Body of pancreas (tissue), 4 donors: ENCODE results near the gene CNIH4. TPM values are rescaled to one million over a fixed set of nuclear protein-coding genes. Genes with fewer than 3 reads are reported as not detected.
"Not testable (repeated sequence)": the region's sequence is repeated elsewhere in the genome, so short reads cannot be mapped to it uniquely, and the experiment has no call there.

Experiments
- ATAC-seq: fragments of 150-250 bp; one replicate; pipeline ENCODE4 v1.9.1; 2016
- DNase-seq, 4 donors: peaks; one replicate each; pipeline ENCODE4 v3.0.0-alpha.2; 2019
- H3K27ac ChIP-seq, 4 donors: fragments of 200-600 bp; sonication (generic); 1 replicate in 3 of 4; 2 replicates in 1 of 4; pipeline versions ENCODE4 v1.5.1 to v1.6.1; 2016 to 2019; ENCODE audit warnings: mild to moderate bottlenecking in 1 of 4, mixed read lengths in 1 of 4, moderate library complexity in 1 of 4
- H3K27me3 ChIP-seq, 2 donors: fragments of 200-600 bp; sonication (generic); one replicate each; pipeline ENCODE4 v1.6.0; 2016; ENCODE audit warnings: mild to moderate bottlenecking in 1 of 2
- H3K36me3 ChIP-seq, 2 donors: fragments of 200-600 bp; sonication (generic); replicated peaks in 1 of 2; 2 replicates each; pipeline ENCODE4 v1.5.1; 2016; ENCODE audit warnings: low read depth in 2 of 2; ENCODE audit not compliant: insufficient read depth in 1 of 2
- H3K4me1 ChIP-seq: fragments of 200-600 bp; sonication (generic); one replicate; pipeline ENCODE4 v1.6.0; 2016
- H3K4me3 ChIP-seq, 2 donors: fragments of 200-600 bp; sonication (generic); 1 replicate in 1 of 2; 2 replicates in 1 of 2; pipeline ENCODE4 v1.5.1; 2016 to 2019
- H3K9me3 ChIP-seq, 3 donors: fragments of 200-600 bp; sonication (generic); 1 replicate in 2 of 3; 2 replicates in 1 of 3; pipeline ENCODE4 v1.5.1; 2016
- POLR2A ChIP-seq, 3 donors: fragments of 450-650 bp; IDR thresholded peaks; one replicate each; pipeline ENCODE4 v1.6.1; 2016; ENCODE audit warnings: antibody characterized with exemption in 3 of 3, mild to moderate bottlenecking in 2 of 3
- WGBS, 2 donors: methylation state at CpG; one replicate each; pipeline ENCODE4 v1.1.5; 2017; 5-methylcytosine and 5-hydroxymethylcytosine counted together
- intact Hi-C: fragments of 100-400 bp; cut with DNase I; formaldehyde crosslinking; loops from one replicate; pipeline ENCODE4 v1.15.1; 2023
- total RNA-seq, 2 donors: library from RNA; depleted of rRNA; stranded (reverse); fragments of >200 nt; gene quantifications; one replicate each; pipeline ENCODE4 v1.1.0, GENCODE V29; 2016
- TF ChIP-seq, protein P1 (sequence below), 7 experiments: fragments of 450-650 bp in 4 of 7; fragments of 200-600 bp in 3 of 7; sonication (generic) in 3 of 7; IDR thresholded peaks; one replicate each; pipeline ENCODE4 v1.5.1; 2016 to 2019; ENCODE audit warnings: antibody characterized with exemption in 7 of 7

Gene CNIH4
- total RNA-seq, 2 donors from 2014 or later = 15.0 to 35.3 TPM

DNA sequence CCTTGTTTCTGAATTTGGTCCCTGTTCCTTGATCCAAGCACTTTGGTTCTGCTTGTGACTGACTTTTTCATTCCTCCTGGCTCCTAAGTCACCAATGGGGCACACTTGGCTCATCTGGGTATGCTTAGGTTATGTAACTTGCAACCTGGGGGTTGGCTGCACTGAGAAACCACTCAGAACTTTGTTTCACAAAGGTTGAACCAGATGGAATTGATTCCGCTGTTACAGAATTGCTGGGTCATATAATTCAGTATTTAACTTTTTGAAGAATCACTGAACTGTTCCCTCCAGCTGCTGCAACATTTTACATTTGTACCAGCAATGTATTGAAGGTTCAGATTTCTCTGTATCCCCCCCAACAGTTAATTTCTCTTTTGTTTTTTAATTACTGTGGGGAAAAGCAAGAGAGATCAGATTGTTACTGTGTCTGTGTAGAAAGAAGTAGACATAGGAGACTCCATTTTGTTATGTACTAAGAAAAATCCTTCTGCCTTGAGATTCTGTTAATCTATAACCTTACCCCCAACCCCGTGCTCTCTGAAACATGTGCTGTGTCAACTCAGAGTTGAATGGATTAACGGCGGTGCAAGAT lies 17.1 kb upstream of the CNIH4 start:
- Histone ChIP-seq H3K4me1 (peaks cover 11% of the 10 kb centered on the region), H3K27ac (no peak overlapping the region), H3K4me3 (no peak overlapping the region), H3K27me3 (no peaks in the 10 kb centered on the region), H3K9me3 (peaks cover 0 to 15% (median 3%) of the 10 kb centered on the region in 3 donors), H3K36me3 (no peaks in the 10 kb centered on the region)
- ATAC-seq (no peak), DNase-seq (no peak)
- WGBS, 2 donors = 43 to 70% methylated on average over 2 of the region's 4 CpGs
- intact Hi-C loops = loop anchor here (10.0 kb wide), 1 partner anchor 225 kb away; the partner anchor contains the start of gene FBXO28
- TF ChIP-seq, protein P1, sequence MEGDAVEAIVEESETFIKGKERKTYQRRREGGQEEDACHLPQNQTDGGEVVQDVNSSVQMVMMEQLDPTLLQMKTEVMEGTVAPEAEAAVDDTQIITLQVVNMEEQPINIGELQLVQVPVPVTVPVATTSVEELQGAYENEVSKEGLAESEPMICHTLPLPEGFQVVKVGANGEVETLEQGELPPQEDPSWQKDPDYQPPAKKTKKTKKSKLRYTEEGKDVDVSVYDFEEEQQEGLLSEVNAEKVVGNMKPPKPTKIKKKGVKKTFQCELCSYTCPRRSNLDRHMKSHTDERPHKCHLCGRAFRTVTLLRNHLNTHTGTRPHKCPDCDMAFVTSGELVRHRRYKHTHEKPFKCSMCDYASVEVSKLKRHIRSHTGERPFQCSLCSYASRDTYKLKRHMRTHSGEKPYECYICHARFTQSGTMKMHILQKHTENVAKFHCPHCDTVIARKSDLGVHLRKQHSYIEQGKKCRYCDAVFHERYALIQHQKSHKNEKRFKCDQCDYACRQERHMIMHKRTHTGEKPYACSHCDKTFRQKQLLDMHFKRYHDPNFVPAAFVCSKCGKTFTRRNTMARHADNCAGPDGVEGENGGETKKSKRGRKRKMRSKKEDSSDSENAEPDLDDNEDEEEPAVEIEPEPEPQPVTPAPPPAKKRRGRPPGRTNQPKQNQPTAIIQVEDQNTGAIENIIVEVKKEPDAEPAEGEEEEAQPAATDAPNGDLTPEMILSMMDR (IDR thresholded peaks at IDR 0.05) = no peak
- no peak for TF ChIP-seq POLR2A (IDR thresholded peaks at IDR 0.05)

DNA sequence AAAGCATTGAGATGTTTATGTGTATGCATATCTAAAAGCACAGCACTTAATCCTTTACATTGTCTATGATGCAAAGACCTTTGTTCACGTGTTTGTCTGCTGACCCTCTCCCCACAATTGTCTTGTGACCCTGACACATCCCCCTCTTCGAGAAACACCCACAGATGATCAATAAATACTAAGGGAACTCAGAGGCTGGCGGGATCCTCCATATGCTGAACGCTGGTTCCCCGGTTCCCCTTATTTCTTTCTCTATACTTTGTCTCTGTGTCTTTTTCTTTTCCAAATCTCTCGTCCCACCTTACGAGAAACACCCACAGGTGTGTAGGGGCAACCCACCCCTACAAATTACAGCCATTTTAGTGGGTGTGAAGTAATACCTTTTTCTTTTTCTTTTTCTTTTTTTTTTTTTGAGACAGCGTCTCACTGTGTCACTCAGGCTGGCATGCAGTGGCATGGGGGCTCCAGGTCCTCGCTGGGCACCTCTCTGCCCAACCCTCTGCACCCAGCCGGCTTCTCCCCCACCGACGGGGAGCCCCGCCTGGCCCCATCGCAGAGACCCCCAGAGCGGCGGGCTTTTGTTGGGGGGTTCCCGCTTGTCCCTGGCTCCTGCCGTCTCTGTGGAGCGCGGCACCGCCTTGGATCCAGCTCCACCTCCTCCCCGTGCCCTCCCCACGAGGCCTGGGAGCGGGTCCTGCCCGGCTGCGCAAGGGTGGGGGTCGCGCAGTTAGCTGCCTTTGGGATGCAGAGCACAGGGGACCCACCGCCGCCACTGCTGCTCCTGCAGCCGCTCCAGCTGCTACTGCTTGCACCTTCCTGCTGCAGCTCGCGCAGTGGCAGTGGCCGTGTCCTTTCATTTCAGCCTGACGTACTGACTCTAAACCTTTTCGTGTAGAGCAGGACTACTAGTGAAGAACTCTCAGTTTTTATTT lies 16.0 kb upstream of the CNIH4 start:
- peak; percentile 62 to 87 (median 72) for TF ChIP-seq POLR2A (IDR thresholded peaks at IDR 0.05)
- intact Hi-C loops, H3K36me3 ChIP-seq, H3K27me3 ChIP-seq: not testable (repeated sequence)
- Histone ChIP-seq H3K4me3 (peak overlapping the region; percentile 48 to 63), H3K27ac (peak overlapping the region; percentile 37 to 65 (median 46)), H3K9me3 (peaks cover 0 to 16% (median 3%) of the 10 kb centered on the region in 3 donors), H3K4me1 (peaks cover 11% of the 10 kb centered on the region)
- peak; percentile 87 for ATAC-seq
- 3% methylated on average over 18 to 32 of the region's 36 CpGs for WGBS, 2 donors
- DNase-seq = peak; percentile 58 to 68 (median 63)

DNA sequence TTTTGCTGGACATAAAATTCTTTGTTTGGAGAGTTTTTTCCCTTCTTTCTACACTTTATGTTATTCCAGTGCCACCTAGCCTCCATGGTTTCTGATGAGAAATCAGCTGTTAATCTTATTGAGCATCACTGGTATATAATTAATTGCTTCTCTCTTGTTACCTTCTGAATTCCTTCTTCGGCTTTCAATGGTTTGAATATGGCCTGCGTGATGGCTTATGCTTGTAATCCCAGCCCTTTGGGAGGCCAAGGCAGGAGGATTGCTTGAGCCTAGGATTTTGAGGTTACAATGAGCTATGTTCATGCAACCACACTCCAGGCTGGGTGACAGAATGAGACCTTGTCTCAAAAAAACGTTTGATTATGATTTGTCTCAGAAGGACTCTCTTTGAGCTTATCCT lies 13.0 kb upstream of the CNIH4 start:
- 31 to 34% methylated on average over 3 of the region's 3 CpGs for WGBS, 2 donors
- DNase-seq = no peak
- H3K4me1 ChIP-seq = peaks cover 11% of the 10 kb centered on the region
- ATAC-seq = no peak
- peaks cover 0 to 16% (median 3%) of the 10 kb centered on the region in 3 donors for H3K9me3 ChIP-seq
- no peak overlapping the region for H3K4me3 ChIP-seq
- H3K36me3 ChIP-seq = no peaks in the 10 kb centered on the region
- intact Hi-C loops = no loop called here
- no peaks in the 10 kb centered on the region for H3K27me3 ChIP-seq
- no peak overlapping the region for H3K27ac ChIP-seq
- no peak for TF ChIP-seq POLR2A (IDR thresholded peaks at IDR 0.05)
- TF ChIP-seq, protein P1 (IDR thresholded peaks at IDR 0.05) = no peak

DNA sequence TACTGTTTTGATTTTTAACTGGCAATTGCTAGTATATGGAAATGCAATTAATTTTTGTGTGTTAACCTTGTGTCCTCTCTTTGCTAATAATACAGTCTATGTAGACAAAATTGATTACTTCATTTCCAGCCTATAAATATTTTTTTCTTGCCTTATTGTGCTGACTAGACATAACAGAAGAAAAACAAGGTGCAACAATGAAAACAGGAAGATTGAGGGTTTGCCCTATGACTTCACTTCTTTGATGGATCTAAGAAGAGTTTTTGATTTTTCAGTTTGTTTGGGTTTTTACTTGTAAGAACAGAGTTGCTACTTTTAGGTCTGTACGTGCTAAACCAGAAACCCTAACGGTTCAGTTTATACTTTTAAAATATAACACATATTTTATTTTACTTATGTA lies 8.5 kb upstream of the CNIH4 start:
- DNase-seq (no peak), ATAC-seq (no peak)
- TF ChIP-seq, protein P1 (IDR thresholded peaks at IDR 0.05) = no peak
- no peak for TF ChIP-seq POLR2A (IDR thresholded peaks at IDR 0.05)
- Histone ChIP-seq H3K27ac (no peak overlapping the region), H3K36me3 (no peaks in the 10 kb centered on the region), H3K9me3 (peaks cover 0 to 15% (median 0%) of the 10 kb centered on the region in 3 donors), H3K4me1 (no peaks in the 10 kb centered on the region), H3K4me3 (no peak overlapping the region), H3K27me3 (no peaks in the 10 kb centered on the region)
- intact Hi-C loops = no loop called here
- 83 to 88% methylated on average over 2 of the region's 2 CpGs for WGBS, 2 donors

DNA sequence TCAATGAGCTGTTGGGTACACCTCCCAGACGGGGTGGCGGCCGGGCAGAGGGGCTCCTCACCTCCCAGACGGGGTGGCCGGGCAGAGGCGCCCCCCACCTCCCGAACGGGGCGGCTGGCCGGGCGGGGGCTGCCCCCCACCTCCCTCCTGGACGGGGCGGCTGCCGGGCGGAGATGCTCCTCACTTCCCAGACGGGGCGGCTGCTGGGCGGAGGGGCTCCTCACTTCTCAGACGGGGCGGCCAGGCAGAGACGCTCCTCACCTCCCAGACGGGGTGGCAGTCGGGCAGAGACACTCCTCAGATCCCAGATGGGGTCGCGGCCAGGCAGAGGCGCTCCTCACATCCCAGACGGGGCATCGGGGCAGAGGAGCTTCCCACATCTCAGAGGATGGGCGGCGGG lies 7.0 kb upstream of the CNIH4 start:
- ATAC-seq, H3K27me3 ChIP-seq, intact Hi-C loops, H3K36me3 ChIP-seq, DNase-seq, H3K4me1 ChIP-seq, H3K9me3 ChIP-seq, H3K4me3 ChIP-seq, H3K27ac ChIP-seq: not testable (repeated sequence)
- 84 to 89% methylated on average over 12 to 30 of the region's 30 CpGs for WGBS, 2 donors

DNA sequence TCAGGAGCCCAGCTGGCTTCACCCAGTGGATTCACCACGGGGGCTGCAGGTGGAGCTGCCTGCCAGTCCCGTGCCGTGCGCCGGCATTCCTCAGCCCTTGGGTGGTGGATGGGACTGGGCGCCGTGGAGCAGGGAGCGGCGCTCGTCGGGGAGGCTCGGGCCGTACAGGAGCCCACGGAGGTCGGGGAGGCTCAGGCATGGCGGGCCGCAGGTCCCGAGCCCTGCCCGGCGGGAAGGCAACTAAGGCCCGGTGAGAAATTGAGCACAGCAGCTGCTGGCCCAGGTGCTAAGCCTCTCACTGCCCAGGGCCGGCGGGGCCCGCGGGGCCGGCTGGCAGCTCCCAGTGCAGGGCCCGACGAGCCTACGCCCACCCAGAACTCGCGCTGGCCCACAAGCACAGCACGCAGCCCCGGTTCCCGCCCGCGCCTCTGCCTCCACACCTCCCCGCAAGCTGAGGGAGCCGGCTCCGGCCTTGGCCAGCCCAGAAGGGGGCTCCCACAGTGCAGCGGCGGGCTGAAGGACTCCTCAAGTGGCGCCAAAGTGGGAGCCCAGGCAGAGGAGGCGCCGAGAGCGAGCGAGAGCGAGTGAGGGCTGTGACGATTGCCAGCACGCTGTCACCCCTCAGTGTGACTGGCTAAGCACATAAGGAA lies 4.1 kb upstream of the CNIH4 start:
- H3K4me1 ChIP-seq, H3K4me3 ChIP-seq, H3K27ac ChIP-seq, intact Hi-C loops, DNase-seq, H3K36me3 ChIP-seq, H3K9me3 ChIP-seq, H3K27me3 ChIP-seq, ATAC-seq: not testable (repeated sequence)
- WGBS, 2 donors = 92 to 96% methylated on average over 11 to 40 of the region's 49 CpGs
